ENCODE results near the gene CNTFR. TPM values are rescaled to one million over a fixed set of nuclear protein-coding genes. Genes with fewer than 3 reads are reported as not detected.

Gene CNTFR
- total and polyA plus RNA-seq, 2 of the 8 experiments (the other 6 are each of a cell fraction or from before 2014, with no cell fraction given) = 1.2 to 4.2 TPM

GRCh38 chr9:34522971-34523797 is 66.3 kb downstream of the CNTFR start, which contains the start of gene ENHO:
ENHO (minus strand) TSS chr9:34522990; CDS start chr9:34521695, 1,295 bp downstream.
- H3K9ac ChIP-seq (replicated peaks in 1 of 4; ENCODE audit: extremely low read depth in 1 of 4, low read depth in 3 of 4, low read length in 3 of 4) = peak within 1 kb of the TSS in 3 of 4 experiments; percentile 28 to 72 (median 42); a peak in 6 of 7 replicates
- peak within 1 kb of the TSS; percentile 84 for H3K4ac ChIP-seq (replicated peaks; ENCODE audit: insufficient read length, low read depth, low read length)
- H3K79me1 ChIP-seq (ENCODE audit: low read depth, low read length) = no peaks in the 10 kb centered on the region
- peak within 1 kb of the TSS; percentile 77 for H2AFZ ChIP-seq (ENCODE audit: low read length)
- peak within 1 kb of the TSS; percentile 56 to 78 (median 64) for H3K4me3 ChIP-seq (ENCODE audit: extremely low read depth in 1 of 4, insufficient read depth in 2 of 4, low read depth in 3 of 4, low read length in 4 of 4)
- H3K23me2 ChIP-seq (ENCODE audit: low read depth, low read length) = peaks cover 6% of the 10 kb centered on the region
- peak within 1 kb of the TSS; percentile 78 for H4K8ac ChIP-seq (ENCODE audit: extremely low read depth, insufficient read depth, low read length)
- H4K91ac ChIP-seq (replicated peaks; ENCODE audit: insufficient read length, low read length) = peak within 1 kb of the TSS; percentile 83
- peak within 1 kb of the TSS; percentile 86 for H2AK5ac ChIP-seq (ENCODE audit: low read depth, low read length)
- H4K5ac ChIP-seq (ENCODE audit: insufficient read length, low read depth, low read length) = no peak within 1 kb of the TSS
- no peak within 1 kb of the TSS for H3K27ac ChIP-seq (ENCODE audit: low read depth, low read length)
- H3K14ac ChIP-seq (ENCODE audit: insufficient read length) = no peak within 1 kb of the TSS
- peak within 1 kb of the TSS; percentile 88 for H2BK15ac ChIP-seq (ENCODE audit: low read length)
- 6% methylated on average over 23 of the region's 63 CpGs; no CpG with 5 or more reads in 1 of the 2 experiments for WGBS, 2 experiments (ENCODE audit: extremely low coverage in 1 of 2, insufficient coverage in 1 of 2, insufficient read length in 1 of 2, insufficient replicate concordance in 2 of 2, low coverage in 1 of 2, low lambda C conversion rate in 2 of 2, missing lambda C conversion rate in 1 of 2)
- H4K20me1 ChIP-seq (replicated peaks in 1 of 2; ENCODE audit: control insufficient read depth in 1 of 2, insufficient read depth in 2 of 2, low read length in 2 of 2) = no peaks in the 10 kb centered on the region
- peak within 1 kb of the TSS; percentile 71; the same call in 1 of the 2 replicates for H2BK5ac ChIP-seq (ENCODE audit: low read depth, low read length)
- H2BK20ac ChIP-seq (ENCODE audit: low read length) = peak within 1 kb of the TSS; percentile 80; the same call in 1 of the 2 replicates
- H2BK12ac ChIP-seq (ENCODE audit: low read depth, low read length) = peak within 1 kb of the TSS; percentile 81; the same call in 1 of the 2 replicates
- peak; percentile 82 to 99 for DNase-seq (ENCODE audit: low read depth in 1 of 2, low spot score in 2 of 2)
- H3K79me2 ChIP-seq (ENCODE audit: control insufficient read depth in 1 of 2, insufficient read depth in 2 of 2, low read length in 2 of 2) = no peaks in the 10 kb centered on the region
- FAIRE-seq = no peak
- ChIA-PET CTCF (ENCODE audit: partially characterized antibody) (interaction anchor here (0.7 to 3.8 kb wide), 13 partner anchors 8 to 95 kb away, joined by 3 to 23 read pairs (median 4); partner anchors contain the start of gene RPP25L), POLR2A (ENCODE audit: partially characterized antibody) (interaction anchor here (1.6 to 1.9 kb wide), 2 partner anchors 11 to 13 kb away, joined by 3 to 4 read pairs; no protein-coding TSS in a partner anchor)
- no peaks in the 10 kb centered on the region for H3K9me3 ChIP-seq (ENCODE audit: insufficient read depth in 2 of 2, low read depth in 1 of 2, low read length in 1 of 2)
- peak within 1 kb of the TSS; percentile 90 to 92 for H3K4me2 ChIP-seq (ENCODE audit: insufficient read depth in 1 of 2, low read depth in 2 of 2, low read length in 2 of 2)
- peaks cover 0 to 17% (median 8%) of the 10 kb centered on the region in 4 experiments; a peak in 6 of 7 replicates for H3K4me1 ChIP-seq (replicated peaks in 1 of 4; ENCODE audit: control insufficient read depth in 3 of 4, insufficient read depth in 4 of 4, low read length in 3 of 4)
- H3K23ac ChIP-seq (ENCODE audit: insufficient read length) = no peak within 1 kb of the TSS
- H2BK120ac ChIP-seq (replicated peaks; ENCODE audit: low read depth, low read length) = peak within 1 kb of the TSS; percentile 76
- H3K18ac ChIP-seq (ENCODE audit: extremely low read depth, low read length) = peak within 1 kb of the TSS; percentile 87
- H3K27me3 ChIP-seq (replicated peaks in 1 of 4; ENCODE audit: control insufficient read depth in 3 of 4, extremely low read depth in 1 of 4, insufficient read depth in 3 of 4, low read length in 3 of 4) = peaks cover 1 to 14% (median 11%) of the 10 kb centered on the region in 4 experiments; a peak in 6 of 7 replicates
- H3K36me3 ChIP-seq (ENCODE audit: control insufficient read depth in 2 of 4, insufficient read depth in 4 of 4, low read length in 3 of 4) = no peaks in the 10 kb centered on the region
- peak within 1 kb of the TSS; percentile 54 for H3K56ac ChIP-seq (replicated peaks; ENCODE audit: insufficient read length, low read depth, low read length)
- TF ChIP-seq PHF8 (conservative IDR thresholded peaks at IDR 0.05; ENCODE audit: low read depth, low read length) (0 out of 2 replicates have a peak, but pooled peaks have one; percentile 0), TCF12 (IDR thresholded peaks at IDR 0.05; ENCODE audit: low read depth, low read length) (no peak), BRCA1 (IDR thresholded peaks at IDR 0.05; ENCODE audit: low read depth, low read length) (no peak), TAF7 (optimal IDR thresholded peaks at IDR 0.05; ENCODE audit: borderline replicate concordance, low read depth, low read length) (no peak), SUZ12 (IDR thresholded peaks at IDR 0.05; ENCODE audit: low read length) (0 out of 2 replicates have a peak, but pooled peaks have one; percentile 12), GTF2F1 (IDR thresholded peaks at IDR 0.05; ENCODE audit: borderline replicate concordance, low read depth, low read length) (no peak), FOSL1 (IDR thresholded peaks at IDR 0.05; ENCODE audit: insufficient read depth, low read depth, low read length) (no peak), ASH2L (IDR thresholded peaks at IDR 0.05; ENCODE audit: low read length) (peak; percentile 34), KDM4A (IDR thresholded peaks at IDR 0.05; ENCODE audit: low read depth, low read length, severe bottlenecking) (peak; percentile 22), POLR2A (IDR thresholded peaks at IDR 0.05; ENCODE audit: control extremely low read depth in 1 of 2, low read depth in 2 of 2, low read length in 2 of 2) (0 out of 3 replicates have a peak, but pooled peaks of 1 of the 2 experiments have one; percentile 38)

All from H1 (cell line).